Ammon's horn (tissue), 1 donor: ENCODE results near the gene NIM1K.
"Not testable (repeated sequence)": the region's sequence is repeated elsewhere in the genome, so short reads cannot be mapped to it uniquely, and the experiment has no call there.

ENCODE experiments used
- DNase-seq: peaks from one replicate; pipeline ENCODE4 v3.0.0-alpha.2; 2016; ENCODE audit warnings: low spot score

NIM1K gene

GRCh38 chr5:43281840-43282658 is 90.0 kb downstream of the NIM1K start:
- no peak for DNase-seq

GRCh38 chr5:43286623-43287022 is 94.6 kb downstream of the NIM1K start:
- DNase-seq: no peak

- DNase-seq: no peak
These were observed 95.5 kb downstream of the NIM1K start for GRCh38 chr5:43287493-43287892.

GRCh38 chr5:43288269-43288831 is 96.3 kb downstream of the NIM1K start:
- DNase-seq: no peak

DNA sequence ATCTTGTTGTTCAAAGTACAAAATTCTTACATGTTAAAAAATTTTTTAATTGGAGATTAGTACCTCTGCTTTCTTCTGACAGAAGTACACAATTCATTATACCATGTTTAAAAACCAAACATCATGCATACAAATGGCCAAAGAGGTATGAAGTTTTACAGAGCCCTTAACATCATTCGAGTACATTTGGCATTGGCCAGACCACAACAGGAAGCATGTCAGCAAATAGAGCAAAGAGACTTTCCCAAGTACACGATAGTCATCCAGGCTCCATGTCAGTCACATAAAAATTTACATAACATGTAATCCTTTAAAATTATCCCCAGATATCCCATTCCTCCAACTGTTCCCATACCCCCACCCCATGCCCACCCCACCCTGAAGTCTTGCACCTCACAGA is 98.7 kb downstream of the NIM1K start:
- no peak for DNase-seq

GRCh38 chr5:43294226-43294625 is 102.2 kb downstream of the NIM1K start:
- DNase-seq: no peak

GRCh38 chr5:43295202-43295601 is 103.2 kb downstream of the NIM1K start:
- DNase-seq: no peak

- no peak for DNase-seq
These were observed 104.8 kb downstream of the NIM1K start for GRCh38 chr5:43296835-43297234.

GRCh38 chr5:43298443-43298842 is 106.4 kb downstream of the NIM1K start:
- DNase-seq: no peak

GRCh38 chr5:43300112-43300511 is 108.1 kb downstream of the NIM1K start:
- DNase-seq: no peak

GRCh38 chr5:43301653-43302091 is 109.6 kb downstream of the NIM1K start:
- DNase-seq: no peak

GRCh38 chr5:43302481-43302880 is 110.5 kb downstream of the NIM1K start:
- DNase-seq: no peak

GRCh38 chr5:43303242-43303641 is 111.2 kb downstream of the NIM1K start:
- no peak for DNase-seq

DNA sequence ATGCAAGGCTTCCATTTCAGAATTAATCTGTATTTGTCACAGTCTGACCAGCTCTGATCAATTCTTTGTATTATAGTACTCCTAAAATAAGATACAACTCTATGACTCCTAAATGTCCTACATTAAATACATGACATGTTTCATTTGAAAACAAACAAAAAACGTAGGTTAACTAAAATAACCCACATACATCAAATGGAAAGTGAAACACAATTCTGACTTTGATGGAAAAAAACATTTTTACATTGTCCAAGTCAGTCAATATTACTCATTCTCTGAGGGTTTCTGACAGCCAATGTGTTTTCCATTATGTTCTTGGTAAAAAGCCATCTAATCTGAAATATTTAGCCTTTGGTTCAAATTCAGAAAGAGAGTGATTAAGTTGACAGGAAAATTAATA is 112.5 kb downstream of the NIM1K start:
- no peak for DNase-seq

GRCh38 chr5:43305948-43306565 is 114.0 kb downstream of the NIM1K start:
- peak; percentile 70 for DNase-seq

DNA sequence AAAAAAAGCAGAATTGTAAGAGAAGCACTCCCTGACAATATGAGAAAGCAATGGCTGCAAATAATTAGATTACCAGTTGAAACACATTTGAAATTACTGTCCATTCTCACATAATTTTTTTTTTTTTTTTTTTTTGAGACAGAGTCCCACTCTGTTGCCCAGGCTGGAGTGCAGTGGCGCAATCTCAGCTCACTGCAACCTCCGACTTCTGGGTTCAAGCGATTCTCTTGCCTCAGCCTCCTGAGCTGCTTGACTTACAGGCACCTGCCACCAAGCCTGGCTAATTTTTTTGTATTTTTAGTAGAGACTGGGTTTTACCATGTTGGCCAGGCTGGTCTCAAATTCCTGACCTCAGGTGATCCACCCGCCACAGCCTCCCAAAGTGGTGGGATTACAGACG is 114.9 kb downstream of the NIM1K start:
- not testable (repeated sequence) for DNase-seq

GRCh38 chr5:43309122-43309521 is 117.1 kb downstream of the NIM1K start:
- DNase-seq: no peak

GRCh38 chr5:43309637-43310036 is 117.6 kb downstream of the NIM1K start:
- DNase-seq: no peak

- DNase-seq: peak; percentile 17
These were observed 120.1 kb downstream of the NIM1K start for GRCh38 chr5:43312076-43312661.

GRCh38 chr5:43312699-43313034 is 120.6 kb downstream of the NIM1K start:
- no peak for DNase-seq

GRCh38 chr5:43313035-43313853 is 121.2 kb downstream of the NIM1K start, which contains the start of gene HMGCS1:
Gene HMGCS1, minus strand, starts transcription at chr5:43313412. Its CDS starts 14,447 bp downstream, at chr5:43298965.
- DNase-seq: peak; percentile 100
